K562 (cell line): ENCODE data around the gene LAMB1. TPM values are rescaled to one million over a fixed set of nuclear protein-coding genes. Genes with fewer than 3 reads are reported as not detected.
A peak's percentile ranks its signal among the peaks of the same experiment; 100 is the strongest.

Experiments used
- ARID1B ChIP-seq: fragments of 450-650 bp; IDR thresholded peaks from 2 replicates; pipeline ENCODE4 v1.6.1; 2016; ENCODE audit warnings: antibody characterized with exemption, mild to moderate bottlenecking, inconsistent platforms
- CBX8 ChIP-seq: fragments of 200-600 bp; sonication (generic); IDR thresholded peaks from 2 replicates; pipeline ENCODE4 v1.6.1; 2012; ENCODE audit warnings: borderline replicate concordance, mixed run types, low read depth, mild to moderate bottlenecking, moderate library complexity, mixed read lengths, low read length, control low read depth, inconsistent platforms; ENCODE audit not compliant: poor library complexity, severe bottlenecking; ENCODE audit errors: extremely low read depth
- DNMT1 ChIP-seq: fragments of 450-650 bp; IDR thresholded peaks from 2 replicates; pipeline ENCODE4 v1.6.1; 2016; ENCODE audit warnings: antibody characterized with exemption, mild to moderate bottlenecking
- E2F3 ChIP-seq: fragments of 250-450 bp; sonication (Bioruptor Pico); IDR thresholded peaks from 2 replicates; pipeline ENCODE4 v1.4.0; 2020; ENCODE audit warnings: mild to moderate bottlenecking
- FOSL1 ChIP-seq: fragments of 200-800 bp; sonication (Bioruptor generic); conservative IDR thresholded peaks from 2 replicates; pipeline ENCODE4 v1.6.1; 2016; ENCODE audit warnings: missing genetic modification characterization, missing compliant biosample characterization
- HMBOX1 ChIP-seq: sonication (generic); IDR thresholded peaks from 2 replicates; pipeline ENCODE4 v1.6.1; 2016
- NR2F6 ChIP-seq: fragments of 450-650 bp; formaldehyde crosslinking; IDR thresholded peaks from 2 replicates; pipeline ENCODE4 v1.4.0; 2020; ENCODE audit warnings: mild to moderate bottlenecking
- NUFIP1 ChIP-seq: fragments of 450-650 bp; IDR thresholded peaks from 2 replicates; pipeline ENCODE4 v1.6.1; 2018; ENCODE audit not compliant: partially characterized antibody
- PCBP1 ChIP-seq: fragments of 200-400 bp; formaldehyde crosslinking; IDR thresholded peaks from 2 replicates; pipeline ENCODE4 v1.6.1; 2018; ENCODE audit warnings: mild to moderate bottlenecking, low read depth, low read length; ENCODE audit not compliant: poor library complexity, severe bottlenecking
- PPARD ChIP-seq: fragments of 250-450 bp; sonication (Bioruptor Pico); IDR thresholded peaks from 2 replicates; pipeline ENCODE4 v1.8.0; 2022; ENCODE audit warnings: inconsistent platforms, mild to moderate bottlenecking, moderate library complexity
- TRIM24 ChIP-seq, 2 experiments: fragments of 450-650 bp; IDR thresholded peaks; 2 replicates each; pipeline ENCODE4 v1.6.1; 2016
- ZBTB1 ChIP-seq: sonication (generic); formaldehyde crosslinking; IDR thresholded peaks from 2 replicates; pipeline ENCODE4 v1.8.1; 2023; ENCODE audit warnings: missing genetic modification reagents, low read depth, mild to moderate bottlenecking, borderline replicate concordance
- ZBTB8A ChIP-seq: fragments of 450-650 bp; IDR thresholded peaks from 2 replicates; pipeline ENCODE4 v1.6.1; 2018; ENCODE audit warnings: mild to moderate bottlenecking, moderate library complexity; ENCODE audit not compliant: partially characterized antibody
- ZFP1 ChIP-seq: fragments of 450-650 bp; formaldehyde crosslinking; IDR thresholded peaks from 2 replicates; pipeline ENCODE4 v1.4.0; 2020; ENCODE audit warnings: mild to moderate bottlenecking, mixed read lengths
- ZKSCAN1 ChIP-seq: fragments of 150-350 bp; IDR thresholded peaks from 2 replicates; pipeline ENCODE4 v1.6.1; 2016; ENCODE audit warnings: low read depth, low read length
- ZNF175 ChIP-seq: fragments of 200-800 bp; sonication (Bioruptor generic); IDR thresholded peaks from 2 replicates; pipeline ENCODE4 v1.6.1; 2016; ENCODE audit warnings: low read depth, mild to moderate bottlenecking, missing genetic modification characterization, missing compliant biosample characterization
- ZNF253 ChIP-seq: fragments of 250-450 bp; sonication (Bioruptor Pico); conservative IDR thresholded peaks from 2 replicates; pipeline ENCODE4 v1.6.1; 2021; ENCODE audit warnings: mild to moderate bottlenecking
- ZNF316 ChIP-seq: fragments of 450-650 bp; IDR thresholded peaks from 2 replicates; pipeline ENCODE4 v1.6.1; 2016
- ZNF785 ChIP-seq: fragments of 250-450 bp; sonication (Bioruptor Pico); IDR thresholded peaks from 2 replicates; pipeline ENCODE4 v1.4.0; 2020; ENCODE audit warnings: mild to moderate bottlenecking
- polyA plus RNA-seq, 8 experiments: library from polyadenylated mRNA; depleted of rRNA in 4 of 8; stranded (reverse) in 5 of 8; unstranded in 3 of 8; fragments of >200 nt; fragmentation: Nextera tagmentation in 2 of 8; fragmentation: Illumina TruSeq in 1 of 8; extraction: Ambion mirVana in 2 of 8; extraction: Trizol in 1 of 8; gene quantifications; 2 replicates each; pipeline versions ENCODE4 v1.2.1 to v1.2.3, GENCODE V29; 2011 to 2014; ENCODE audit warnings: inconsistent platforms in 1 of 8, missing spikeins in 1 of 8
- total RNA-seq, 7 experiments: library from RNA; depleted of rRNA in 6 of 7; stranded (reverse); fragments of >200 nt in 6 of 7; fragmentation: Illumina TruSeq in 2 of 7; extraction: Trizol in 2 of 7; gene quantifications; 2 replicates each; pipeline versions ENCODE4 v1.2.1 to v1.2.3, GENCODE V29; 2011 to 2021; ENCODE audit warnings: low replicate concordance in 1 of 7
- TF ChIP-seq, protein P1 (sequence below): sonication (generic); formaldehyde crosslinking; IDR thresholded peaks from 2 replicates; pipeline ENCODE4 v1.8.0; 2022; ENCODE audit warnings: mild to moderate bottlenecking, missing genetic modification reagents
- TF ChIP-seq, protein P2 (sequence below): fragments of 450-650 bp; formaldehyde crosslinking; IDR thresholded peaks from 2 replicates; pipeline ENCODE4 v1.4.0; 2020; ENCODE audit warnings: mild to moderate bottlenecking, moderate library complexity
- TF ChIP-seq, protein P3 (sequence below): sonication (generic); formaldehyde crosslinking; IDR thresholded peaks from 2 replicates; pipeline ENCODE4 v1.8.1; 2022; ENCODE audit warnings: missing genetic modification reagents
- TF ChIP-seq, protein P4 (sequence below): sonication (generic); formaldehyde crosslinking; IDR thresholded peaks from 2 replicates; pipeline ENCODE4 v1.8.0; 2022; ENCODE audit warnings: mild to moderate bottlenecking, low read depth, missing genetic modification reagents

Gene LAMB1
- total and polyA plus RNA-seq, 9 of the 15 experiments (the other 6 are each of a cell fraction or from before 2014, with no cell fraction given), result 6.0 to 17.7 (median 12.3) TPM

DNA sequence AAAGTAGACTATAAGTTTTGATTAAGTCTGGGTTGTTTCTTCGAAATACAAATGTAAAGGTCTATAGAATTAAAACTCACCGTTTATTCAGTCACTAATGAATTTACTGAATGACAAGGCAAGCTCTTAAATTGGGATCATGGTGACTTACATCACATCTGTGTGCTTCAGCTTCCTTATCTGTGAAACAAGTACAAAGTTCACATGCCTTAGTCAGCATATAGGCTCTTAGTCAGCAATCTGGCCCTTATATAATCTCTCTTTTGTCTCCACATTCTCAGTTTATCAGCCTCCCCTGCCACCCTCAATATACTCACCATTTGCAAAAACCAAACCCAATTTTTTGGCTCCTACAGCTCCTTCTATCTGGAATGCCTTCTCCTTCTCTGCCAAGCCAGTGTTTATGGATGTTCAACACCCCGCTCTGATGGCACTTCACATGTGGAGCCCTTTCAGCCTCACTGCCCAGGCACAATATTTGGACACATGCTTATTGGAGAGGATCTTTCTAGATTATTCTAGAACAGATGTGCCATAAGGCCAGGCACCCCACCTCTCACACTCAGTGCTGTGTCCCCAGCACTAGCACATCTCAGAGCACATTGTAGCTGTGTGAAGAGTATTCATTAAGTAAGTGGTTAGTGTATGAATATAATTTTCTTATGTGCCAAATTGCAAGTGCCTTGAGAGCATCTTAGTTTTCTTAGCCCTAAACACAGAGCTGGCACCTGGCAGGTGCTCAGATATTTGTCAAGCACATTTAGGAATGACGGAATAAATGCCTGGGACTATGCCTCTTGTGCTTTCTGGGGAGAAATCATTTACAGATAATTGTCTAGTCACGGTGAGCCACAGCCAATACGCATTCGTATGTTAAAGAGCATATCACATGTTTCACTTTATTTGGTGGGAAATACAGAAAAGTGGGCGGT lies 9.8 kb upstream of the LAMB1 start (continued):
- TF ChIP-seq DNMT1 (no peak), CBX8 (no peak), PPARD (no peak), ZNF253 (no peak), ZKSCAN1 (0 out of 2 replicates have a peak, but pooled peaks have one; percentile 53), PCBP1 (no peak), FOSL1 (peak; percentile 96), ZFP1 (CRISPR knock-in tag) (no peak), NR2F6 (CRISPR knock-in tag) (no peak), ARID1B (peak; percentile 98), E2F3 (CRISPR knock-in tag) (no peak), HMBOX1 (peak; percentile 71), ZBTB8A (no peak), ZBTB1 (CRISPR knock-in tag) (no peak), ZNF316 (peak; percentile 100), ZNF175 (no peak; the same call in 1 of the 2 replicates), TRIM24 (IDR thresholded peaks at IDR 0.05) (peak; percentile 95 to 96), ZNF785 (CRISPR knock-in tag) (no peak), NUFIP1 (no peak)
- TF ChIP-seq, protein P1, sequence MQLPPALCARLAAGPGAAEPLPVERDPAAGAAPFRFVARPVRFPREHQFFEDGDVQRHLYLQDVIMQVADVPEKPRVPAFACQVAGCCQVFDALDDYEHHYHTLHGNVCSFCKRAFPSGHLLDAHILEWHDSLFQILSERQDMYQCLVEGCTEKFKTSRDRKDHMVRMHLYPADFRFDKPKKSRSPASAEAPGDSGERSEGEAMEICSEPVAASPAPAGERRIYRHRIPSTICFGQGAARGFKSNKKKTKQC, result no peak
- TF ChIP-seq, protein P2, sequence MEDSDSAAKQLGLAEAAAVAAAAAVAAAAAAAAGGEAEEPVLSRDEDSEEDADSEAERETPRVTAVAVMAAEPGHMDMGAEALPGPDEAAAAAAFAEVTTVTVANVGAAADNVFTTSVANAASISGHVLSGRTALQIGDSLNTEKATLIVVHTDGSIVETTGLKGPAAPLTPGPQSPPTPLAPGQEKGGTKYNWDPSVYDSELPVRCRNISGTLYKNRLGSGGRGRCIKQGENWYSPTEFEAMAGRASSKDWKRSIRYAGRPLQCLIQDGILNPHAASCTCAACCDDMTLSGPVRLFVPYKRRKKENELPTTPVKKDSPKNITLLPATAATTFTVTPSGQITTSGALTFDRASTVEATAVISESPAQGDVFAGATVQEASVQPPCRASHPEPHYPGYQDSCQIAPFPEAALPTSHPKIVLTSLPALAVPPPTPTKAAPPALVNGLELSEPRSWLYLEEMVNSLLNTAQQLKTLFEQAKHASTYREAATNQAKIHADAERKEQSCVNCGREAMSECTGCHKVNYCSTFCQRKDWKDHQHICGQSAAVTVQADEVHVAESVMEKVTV (CRISPR knock-in tag), result no peak
- TF ChIP-seq, protein P3, sequence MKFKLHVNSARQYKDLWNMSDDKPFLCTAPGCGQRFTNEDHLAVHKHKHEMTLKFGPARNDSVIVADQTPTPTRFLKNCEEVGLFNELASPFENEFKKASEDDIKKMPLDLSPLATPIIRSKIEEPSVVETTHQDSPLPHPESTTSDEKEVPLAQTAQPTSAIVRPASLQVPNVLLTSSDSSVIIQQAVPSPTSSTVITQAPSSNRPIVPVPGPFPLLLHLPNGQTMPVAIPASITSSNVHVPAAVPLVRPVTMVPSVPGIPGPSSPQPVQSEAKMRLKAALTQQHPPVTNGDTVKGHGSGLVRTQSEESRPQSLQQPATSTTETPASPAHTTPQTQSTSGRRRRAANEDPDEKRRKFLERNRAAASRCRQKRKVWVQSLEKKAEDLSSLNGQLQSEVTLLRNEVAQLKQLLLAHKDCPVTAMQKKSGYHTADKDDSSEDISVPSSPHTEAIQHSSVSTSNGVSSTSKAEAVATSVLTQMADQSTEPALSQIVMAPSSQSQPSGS (CRISPR knock-in tag), result no peak
- TF ChIP-seq, protein P4, sequence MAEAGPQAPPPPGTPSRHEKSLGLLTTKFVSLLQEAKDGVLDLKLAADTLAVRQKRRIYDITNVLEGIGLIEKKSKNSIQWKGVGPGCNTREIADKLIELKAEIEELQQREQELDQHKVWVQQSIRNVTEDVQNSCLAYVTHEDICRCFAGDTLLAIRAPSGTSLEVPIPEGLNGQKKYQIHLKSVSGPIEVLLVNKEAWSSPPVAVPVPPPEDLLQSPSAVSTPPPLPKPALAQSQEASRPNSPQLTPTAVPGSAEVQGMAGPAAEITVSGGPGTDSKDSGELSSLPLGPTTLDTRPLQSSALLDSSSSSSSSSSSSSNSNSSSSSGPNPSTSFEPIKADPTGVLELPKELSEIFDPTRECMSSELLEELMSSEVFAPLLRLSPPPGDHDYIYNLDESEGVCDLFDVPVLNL (CRISPR knock-in tag), result no peak
